Endothelial cell of umbilical vein (primary cell): Measurements from ENCODE around the gene GTPBP4.

ENCODE experiments used
- CTCF ChIP-seq, 2 donors: IDR thresholded peaks; 1 replicate in 1 of 2; 2 replicates in 1 of 2; pipeline ENCODE4 v1.5.1; 2011; ENCODE audit warnings: low read length in 2 of 2, mild to moderate bottlenecking in 2 of 2, moderate library complexity in 2 of 2, control low read depth in 1 of 2, inconsistent platforms in 1 of 2, low read depth in 1 of 2; ENCODE audit not compliant: insufficient read depth in 1 of 2; ENCODE audit errors: extremely low read depth in 1 of 2
- EZH2 ChIP-seq: IDR thresholded peaks from 2 replicates; pipeline ENCODE4 v1.6.1; 2012; ENCODE audit warnings: borderline replicate concordance, low read depth, mild to moderate bottlenecking, moderate library complexity, low read length, inconsistent platforms; ENCODE audit not compliant: severe bottlenecking
- JUN ChIP-seq: IDR thresholded peaks from 2 replicates; pipeline ENCODE4 v1.6.1; 2011; ENCODE audit warnings: borderline replicate concordance, low read depth; ENCODE audit not compliant: insufficient read length, insufficient read depth
- MAX ChIP-seq: IDR thresholded peaks from 2 replicates; pipeline ENCODE4 v1.6.1; 2011; ENCODE audit not compliant: insufficient read depth, insufficient read length
- POLR2A ChIP-seq: IDR thresholded peaks from 2 replicates; pipeline ENCODE4 v1.6.1; 2012; ENCODE audit warnings: low read depth, mild to moderate bottlenecking, control low read depth, low read length
- POLR2AphosphoS5 ChIP-seq: IDR thresholded peaks from 2 replicates; pipeline ENCODE4 v1.6.1; 2012; ENCODE audit warnings: low read depth, mild to moderate bottlenecking, control low read depth, low read length, moderate library complexity; ENCODE audit not compliant: insufficient read depth

- TF ChIP-seq CTCF (IDR thresholded peaks at IDR 0.05; ENCODE audit: extremely low read depth in 1 of 2, insufficient read depth in 1 of 2, low read depth in 1 of 2, low read length in 2 of 2) (no peak), POLR2AphosphoS5 (no peak), MAX (no peak), JUN (no peak), POLR2A (no peak), EZH2 (no peak)
Observed at GRCh38 chr10:968546-969199, 19.6 kb upstream of the GTPBP4 start.
